Panc1 (cell line): ENCODE measurements around the gene SRXN1. TPM values are rescaled to one million over a fixed set of nuclear protein-coding genes. Genes with fewer than 3 reads are reported as not detected.

Experiments used
- ATAC-seq: fragments of 200-7000 bp; cut with Tn5 transposase; 2 replicates; pipeline ENCODE4 v1.9.1; 2020; ENCODE audit warnings: mild to moderate bottlenecking, moderate library complexity
- BruUV-seq: library from RNA; stranded (reverse); fragments of 400-500 nt; replicated peaks from 2 replicates; lab custom pipeline; 2021; lab: Mats Ljungman, UMichigan
- CTCF ChIA-PET: fragments of 300-600 bp; sonication (Branson Sonifier 250); formaldehyde crosslinking; loops from one replicate; lab custom pipeline; 2022; ENCODE audit warnings: antibody characterized with exemption; lab: Charles Lee
- POLR2A ChIA-PET: fragments of 300-600 bp; sonication (Branson Sonifier 250); formaldehyde crosslinking; loops from one replicate; lab custom pipeline; 2022; ENCODE audit warnings: antibody characterized with exemption; lab: Charles Lee
- DNase-seq: peaks from one replicate; pipeline ENCODE4 v3.0.0-alpha.2; 2010; ENCODE audit warnings: low read depth, low spot score
- H3K27ac ChIP-seq: 2 replicates; pipeline ENCODE4 v1.5.1; 2011; ENCODE audit warnings: mild to moderate bottlenecking, low read length, inconsistent platforms
- H3K27me3 ChIP-seq: fragments of 200-500 bp; sonication (Bioruptor generic); 2 replicates; pipeline ENCODE4 v1.6.0; 2014; ENCODE audit warnings: low read length, inconsistent platforms; ENCODE audit not compliant: control insufficient read depth, insufficient read depth
- H3K36me3 ChIP-seq: fragments of 200-500 bp; sonication (Bioruptor generic); 2 replicates; pipeline ENCODE4 v1.5.1; 2014; ENCODE audit warnings: inconsistent platforms, mild to moderate bottlenecking, low read length, moderate library complexity; ENCODE audit not compliant: control insufficient read depth, insufficient read depth
- H3K4me1 ChIP-seq: 2 replicates; pipeline ENCODE4 v1.5.1; 2011; ENCODE audit warnings: inconsistent platforms, mild to moderate bottlenecking, low read length, moderate library complexity; ENCODE audit not compliant: control insufficient read depth, insufficient read depth
- H3K4me3 ChIP-seq, 2 experiments: 2 replicates each; pipeline ENCODE4 v1.5.1; 2011 to 2012; ENCODE audit warnings: low read depth in 2 of 2, low read length in 2 of 2, mild to moderate bottlenecking in 2 of 2, inconsistent platforms in 1 of 2, moderate library complexity in 1 of 2
- H3K9me3 ChIP-seq: fragments of 200-500 bp; sonication (Bioruptor generic); 2 replicates; pipeline ENCODE4 v1.5.1; 2014; ENCODE audit warnings: low read depth, mild to moderate bottlenecking, inconsistent platforms, low read length, moderate library complexity; ENCODE audit not compliant: control insufficient read depth, insufficient read depth
- POLR2AphosphoS5 ChIP-seq: IDR thresholded peaks from 2 replicates; pipeline ENCODE4 v1.6.1; 2012; ENCODE audit warnings: mild to moderate bottlenecking, low read depth, low read length, moderate library complexity
- SIN3A ChIP-seq: IDR thresholded peaks from 2 replicates; pipeline ENCODE4 v1.6.1; 2012; ENCODE audit warnings: low read depth, mild to moderate bottlenecking, low read length, moderate library complexity, borderline replicate concordance; ENCODE audit not compliant: insufficient read depth
- TCF7L2 ChIP-seq: IDR thresholded peaks from 2 replicates; pipeline ENCODE4 v1.6.1; 2011; ENCODE audit warnings: mild to moderate bottlenecking, low read depth, low read length, inconsistent platforms
- in situ Hi-C: cut with HindIII; loops from 2 replicates; pipeline ENCODE4 v1.10.0; 2016; ENCODE audit warnings: low sequenced_read_pairs, low pct_unique_long_range_greater_than_20kb
- intact Hi-C: fragments of 100-400 bp; cut with micrococcal nuclease; formaldehyde crosslinking; loops from one replicate; pipeline ENCODE4 v1.10.0; 2022; ENCODE audit not compliant: unreplicated experiment
- total RNA-seq: library from RNA; stranded (reverse); gene quantifications from one replicate; pipeline ENCODE4 v1.2.1, GENCODE V29; 2021; ENCODE audit not compliant: unreplicated experiment
- TF ChIP-seq, protein P1 (sequence below), 2 experiments: IDR thresholded peaks; 2 replicates each; pipeline ENCODE4 v1.6.1; 2011 to 2012; ENCODE audit warnings: low read depth in 2 of 2, control low read depth in 1 of 2, low read length in 1 of 2, mild to moderate bottlenecking in 1 of 2, moderate library complexity in 1 of 2; ENCODE audit not compliant: insufficient read depth in 1 of 2
- TF ChIP-seq, protein P2 (sequence below): fragments of 450-650 bp; IDR thresholded peaks from 2 replicates; pipeline ENCODE4 v1.5.1; 2017; ENCODE audit warnings: mild to moderate bottlenecking

SRXN1 gene
- total RNA-seq, 1 experiment from 2014 or later = 34.5 TPM

DNA sequence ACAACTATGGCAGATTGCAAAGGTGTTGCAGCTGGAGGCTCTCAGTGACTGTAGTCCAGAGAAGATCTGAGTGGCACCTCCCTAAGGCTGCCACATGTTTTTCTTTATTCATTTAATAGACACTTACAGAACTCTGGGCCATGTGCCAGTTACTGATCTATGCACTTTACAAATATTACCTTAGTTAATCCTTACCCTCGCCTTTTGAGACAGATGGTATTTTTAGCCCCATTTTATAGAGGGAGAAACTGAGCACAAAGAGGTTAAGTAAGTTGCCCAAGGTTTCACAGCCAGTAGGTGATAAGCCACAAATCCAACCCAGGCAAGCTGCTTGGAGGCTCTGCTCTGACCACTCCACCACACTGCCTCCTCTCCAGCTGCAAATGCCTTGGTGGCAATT, 29.1 kb upstream of the SRXN1 start:
- no peak overlapping the region for H3K27ac ChIP-seq

DNA sequence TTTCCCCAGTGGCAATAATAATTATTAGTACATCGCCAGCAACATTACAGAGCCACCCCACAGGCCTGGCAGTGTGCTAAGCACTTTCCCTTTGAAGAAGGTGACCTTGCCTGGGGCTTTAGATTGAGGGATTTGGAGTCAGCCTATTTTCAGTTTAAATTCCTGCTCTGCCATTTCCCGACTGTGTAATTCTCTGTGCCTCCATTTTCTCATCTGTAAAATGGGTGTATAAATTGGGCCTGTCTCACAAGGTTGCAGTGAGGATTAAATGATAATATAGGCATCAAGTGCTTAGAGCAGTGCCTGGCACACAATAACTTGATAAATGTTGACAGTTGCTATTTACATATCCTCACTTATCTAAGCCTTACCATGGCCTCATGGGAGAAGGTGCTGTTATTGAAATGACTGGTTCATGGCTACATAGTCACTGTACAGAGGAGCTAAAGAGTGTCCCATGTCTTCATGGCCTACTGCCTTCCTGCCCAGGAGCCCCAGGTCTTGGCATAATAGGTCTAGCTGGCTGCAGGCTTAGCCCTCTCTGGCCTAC, 27.7 kb upstream of the SRXN1 start:
- DNase-seq = no peak
- no peak for ATAC-seq
- in situ Hi-C loops = no loop called here

More for the DNA sequence above, 29.1 kb upstream of the SRXN1 start:
- DNase-seq (no peak), ATAC-seq (no peak)
- no peaks in the 10 kb centered on the region for H3K4me1 ChIP-seq
- no peak overlapping the region for H3K4me3 ChIP-seq
- no peaks in the 10 kb centered on the region for H3K9me3 ChIP-seq
- CTCF ChIA-PET = no interaction called here
- peaks cover 7% of the 10 kb centered on the region; the same call in 1 of the 2 replicates for H3K27me3 ChIP-seq
- no TSS peak for BruUV-seq
- TF ChIP-seq, protein P1, sequence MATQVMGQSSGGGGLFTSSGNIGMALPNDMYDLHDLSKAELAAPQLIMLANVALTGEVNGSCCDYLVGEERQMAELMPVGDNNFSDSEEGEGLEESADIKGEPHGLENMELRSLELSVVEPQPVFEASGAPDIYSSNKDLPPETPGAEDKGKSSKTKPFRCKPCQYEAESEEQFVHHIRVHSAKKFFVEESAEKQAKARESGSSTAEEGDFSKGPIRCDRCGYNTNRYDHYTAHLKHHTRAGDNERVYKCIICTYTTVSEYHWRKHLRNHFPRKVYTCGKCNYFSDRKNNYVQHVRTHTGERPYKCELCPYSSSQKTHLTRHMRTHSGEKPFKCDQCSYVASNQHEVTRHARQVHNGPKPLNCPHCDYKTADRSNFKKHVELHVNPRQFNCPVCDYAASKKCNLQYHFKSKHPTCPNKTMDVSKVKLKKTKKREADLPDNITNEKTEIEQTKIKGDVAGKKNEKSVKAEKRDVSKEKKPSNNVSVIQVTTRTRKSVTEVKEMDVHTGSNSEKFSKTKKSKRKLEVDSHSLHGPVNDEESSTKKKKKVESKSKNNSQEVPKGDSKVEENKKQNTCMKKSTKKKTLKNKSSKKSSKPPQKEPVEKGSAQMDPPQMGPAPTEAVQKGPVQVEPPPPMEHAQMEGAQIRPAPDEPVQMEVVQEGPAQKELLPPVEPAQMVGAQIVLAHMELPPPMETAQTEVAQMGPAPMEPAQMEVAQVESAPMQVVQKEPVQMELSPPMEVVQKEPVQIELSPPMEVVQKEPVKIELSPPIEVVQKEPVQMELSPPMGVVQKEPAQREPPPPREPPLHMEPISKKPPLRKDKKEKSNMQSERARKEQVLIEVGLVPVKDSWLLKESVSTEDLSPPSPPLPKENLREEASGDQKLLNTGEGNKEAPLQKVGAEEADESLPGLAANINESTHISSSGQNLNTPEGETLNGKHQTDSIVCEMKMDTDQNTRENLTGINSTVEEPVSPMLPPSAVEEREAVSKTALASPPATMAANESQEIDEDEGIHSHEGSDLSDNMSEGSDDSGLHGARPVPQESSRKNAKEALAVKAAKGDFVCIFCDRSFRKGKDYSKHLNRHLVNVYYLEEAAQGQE (IDR thresholded peaks at IDR 0.05; ENCODE audit: insufficient read depth in 1 of 2, low read depth in 2 of 2, low read length in 1 of 2) = no peak
- TF ChIP-seq, protein P2, sequence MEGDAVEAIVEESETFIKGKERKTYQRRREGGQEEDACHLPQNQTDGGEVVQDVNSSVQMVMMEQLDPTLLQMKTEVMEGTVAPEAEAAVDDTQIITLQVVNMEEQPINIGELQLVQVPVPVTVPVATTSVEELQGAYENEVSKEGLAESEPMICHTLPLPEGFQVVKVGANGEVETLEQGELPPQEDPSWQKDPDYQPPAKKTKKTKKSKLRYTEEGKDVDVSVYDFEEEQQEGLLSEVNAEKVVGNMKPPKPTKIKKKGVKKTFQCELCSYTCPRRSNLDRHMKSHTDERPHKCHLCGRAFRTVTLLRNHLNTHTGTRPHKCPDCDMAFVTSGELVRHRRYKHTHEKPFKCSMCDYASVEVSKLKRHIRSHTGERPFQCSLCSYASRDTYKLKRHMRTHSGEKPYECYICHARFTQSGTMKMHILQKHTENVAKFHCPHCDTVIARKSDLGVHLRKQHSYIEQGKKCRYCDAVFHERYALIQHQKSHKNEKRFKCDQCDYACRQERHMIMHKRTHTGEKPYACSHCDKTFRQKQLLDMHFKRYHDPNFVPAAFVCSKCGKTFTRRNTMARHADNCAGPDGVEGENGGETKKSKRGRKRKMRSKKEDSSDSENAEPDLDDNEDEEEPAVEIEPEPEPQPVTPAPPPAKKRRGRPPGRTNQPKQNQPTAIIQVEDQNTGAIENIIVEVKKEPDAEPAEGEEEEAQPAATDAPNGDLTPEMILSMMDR = no peak
- TF ChIP-seq TCF7L2 = no peak
- TF ChIP-seq SIN3A = no peak
- TF ChIP-seq POLR2AphosphoS5 = no peak
- POLR2A ChIA-PET = no interaction called here
- intact Hi-C loops (no loop called here), in situ Hi-C loops (no loop called here)
- no peaks in the 10 kb centered on the region for H3K36me3 ChIP-seq

More for the DNA sequence above, 27.7 kb upstream of the SRXN1 start:
- Histone ChIP-seq H3K27me3 (peaks cover 19% of the 10 kb centered on the region; the same call in 1 of the 2 replicates), H3K9me3 (no peaks in the 10 kb centered on the region), H3K36me3 (no peaks in the 10 kb centered on the region), H3K27ac (no peak overlapping the region), H3K4me1 (peaks cover 4% of the 10 kb centered on the region), H3K4me3 (no peak overlapping the region)
- TF ChIP-seq POLR2AphosphoS5 = no peak
- TF ChIP-seq, protein P1 (IDR thresholded peaks at IDR 0.05; ENCODE audit: insufficient read depth in 1 of 2, low read depth in 2 of 2, low read length in 1 of 2) = no peak
- TF ChIP-seq TCF7L2 = no peak
- TF ChIP-seq, protein P2 = no peak
- no peak for TF ChIP-seq SIN3A
- BruUV-seq = no TSS peak
- CTCF ChIA-PET = no interaction called here
- intact Hi-C loops = no loop called here
- POLR2A ChIA-PET = interaction anchor here (0.6 kb wide), 1 partner anchor 1952 kb away, joined by 3 read pairs; no protein-coding TSS in a partner anchor
